Activated CD4-positive, alpha-beta T cell treated with anti-CD3 and anti-CD28 coated beads for 4 hours (primary cell): ENCODE measurements around the gene SP6.

ENCODE experiments used
- DNase-seq, 2 donors: peaks; one replicate each; pipeline ENCODE4 v3.0.0-alpha.2; 2020

Gene SP6

DNA sequence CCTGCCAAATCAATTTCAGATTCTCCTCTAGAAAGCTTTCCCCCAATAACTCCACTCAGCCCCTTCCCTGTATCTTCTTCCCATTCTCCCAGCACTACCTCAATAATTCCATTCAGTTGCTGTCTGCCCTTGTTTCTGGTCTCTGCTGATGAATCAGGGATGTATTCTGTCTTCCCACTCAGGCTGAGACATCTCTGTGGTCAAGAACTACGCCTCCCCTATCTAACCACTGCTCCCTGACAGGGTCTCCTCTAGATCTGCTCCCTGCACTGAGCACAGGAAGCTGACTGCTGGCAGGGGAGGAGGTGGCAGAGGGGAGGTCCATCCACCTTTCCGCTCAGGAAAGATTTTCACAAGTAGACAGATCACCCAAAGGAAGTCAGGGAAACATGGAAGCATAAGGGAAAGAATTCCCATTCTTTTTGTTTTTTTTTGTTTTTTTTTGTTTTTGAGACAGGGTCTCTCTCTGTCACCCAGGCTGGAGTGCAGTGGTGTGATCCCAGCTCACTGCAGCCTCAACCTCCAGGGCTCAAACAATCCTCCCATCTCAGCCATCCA lies 28.1 kb upstream of the SP6 start:
- no peak for DNase-seq

DNA sequence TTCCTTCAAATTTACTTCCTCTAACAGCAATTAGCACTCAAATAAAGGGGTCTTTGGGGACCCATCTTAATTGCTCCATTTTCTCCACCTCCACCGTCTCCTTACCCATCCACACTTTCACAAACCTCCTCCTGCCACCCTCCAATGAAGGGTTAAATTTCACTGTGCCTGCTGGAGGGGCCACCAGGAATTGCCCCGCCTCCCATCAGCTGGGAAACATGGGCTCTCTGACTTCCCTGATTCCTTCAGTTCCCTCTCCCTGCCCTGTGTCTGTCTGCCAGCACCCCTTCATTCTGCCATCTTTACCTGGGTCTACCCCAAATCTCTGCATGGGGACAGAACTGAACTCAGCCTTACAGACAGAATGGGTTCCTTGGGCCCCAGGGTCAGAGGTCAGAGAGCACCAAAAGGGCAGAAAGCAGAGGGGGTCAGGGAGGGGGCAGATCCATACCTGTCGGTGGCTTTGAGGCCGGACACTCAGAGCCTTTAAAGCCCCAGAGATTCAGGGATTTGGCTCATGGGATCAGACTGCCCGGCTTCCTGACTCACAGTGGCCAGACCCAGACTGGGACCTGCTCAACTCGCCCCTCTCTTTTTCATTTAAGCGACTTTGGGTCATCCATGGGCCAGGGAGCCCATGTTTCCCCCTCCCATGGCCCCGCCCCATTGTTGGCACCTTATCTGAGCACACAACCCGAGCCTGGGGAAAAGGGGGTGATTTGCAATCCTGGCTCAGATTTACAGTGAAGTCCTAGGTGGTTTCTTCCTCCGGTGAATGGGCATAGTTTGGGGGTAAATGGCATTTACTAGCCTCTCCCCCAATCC lies 27.5 kb upstream of the SP6 start:
- DNase-seq, result no peak

DNA sequence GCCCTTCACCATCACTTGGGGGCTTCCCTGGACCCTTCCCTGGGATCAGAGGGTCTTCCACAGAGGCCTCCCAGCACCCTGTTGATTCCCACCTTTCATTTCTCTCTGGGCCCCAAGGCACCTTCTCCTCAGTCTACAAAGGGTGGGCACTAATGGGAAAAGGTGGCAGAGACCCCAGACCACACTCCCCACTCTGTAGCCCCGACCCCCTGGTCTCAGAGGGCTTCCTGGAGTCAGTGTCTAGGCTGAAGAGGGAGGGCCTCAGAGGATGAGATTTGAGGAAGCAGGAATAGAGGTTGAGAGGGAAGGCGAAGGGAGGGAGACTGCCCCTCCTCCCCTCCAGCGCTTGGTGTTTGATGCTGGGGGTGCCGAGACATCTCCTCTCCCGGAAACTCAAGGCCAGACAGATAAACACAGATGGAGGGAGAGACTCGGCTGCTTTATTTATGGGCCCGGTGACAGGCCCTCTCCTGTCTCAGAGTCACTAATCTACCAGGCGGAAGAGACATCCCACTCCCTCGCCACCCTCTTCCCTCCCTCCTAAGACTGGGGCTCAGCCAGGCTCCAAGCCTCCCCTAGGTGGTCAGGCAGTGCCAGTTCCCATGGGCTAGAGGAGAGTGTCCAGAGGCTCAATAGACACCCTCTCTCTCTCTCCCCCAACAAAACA lies 26.5 kb upstream of the SP6 start:
- no peak for DNase-seq

DNA sequence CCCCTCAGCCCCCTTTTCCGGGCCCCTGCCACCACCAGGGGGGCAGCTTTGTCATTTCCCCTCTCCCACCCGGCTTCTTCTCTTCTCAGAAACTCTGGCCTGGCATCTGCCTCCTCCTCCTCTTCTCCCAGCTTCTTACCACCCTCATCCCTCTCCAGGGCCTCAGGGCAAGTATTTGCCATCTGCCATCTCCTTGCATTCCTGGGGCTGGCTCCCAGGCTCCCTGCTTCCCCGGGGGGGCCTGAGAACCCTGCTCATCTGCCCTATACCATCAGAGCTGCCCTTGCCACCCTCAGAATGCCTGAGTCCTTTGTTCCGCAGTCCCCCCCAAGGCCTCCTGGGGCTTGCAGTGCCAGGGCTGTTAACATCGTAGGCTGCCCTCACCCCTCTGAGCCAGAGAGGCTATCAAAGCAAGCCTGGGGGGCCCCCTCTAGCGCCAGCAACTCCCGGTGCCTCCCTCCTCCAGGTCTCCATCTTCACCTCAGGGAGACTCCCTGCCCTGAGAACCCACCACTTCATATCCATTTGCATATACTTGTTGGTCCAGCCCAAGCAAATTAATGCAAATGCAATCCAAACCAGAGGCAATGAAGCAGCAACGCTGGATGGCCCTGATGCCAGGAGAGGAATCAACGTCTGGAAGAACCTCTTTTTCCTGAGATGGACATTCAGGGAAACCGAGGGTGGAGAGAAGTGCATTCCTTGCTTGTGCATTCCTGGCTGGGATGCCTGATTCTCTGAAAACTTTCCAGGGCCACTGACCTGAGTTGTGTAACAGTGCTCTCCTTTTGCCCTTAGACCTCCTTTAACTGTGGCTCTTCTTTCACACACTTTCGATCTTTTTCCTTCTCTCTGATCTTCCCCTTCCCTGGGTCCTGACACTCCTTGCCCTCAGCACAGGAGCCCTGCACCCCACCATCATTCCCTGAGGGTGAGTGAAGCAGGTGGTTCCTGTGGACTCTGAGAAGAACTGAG lies 24.3 kb upstream of the SP6 start:
- no peak for DNase-seq

DNA sequence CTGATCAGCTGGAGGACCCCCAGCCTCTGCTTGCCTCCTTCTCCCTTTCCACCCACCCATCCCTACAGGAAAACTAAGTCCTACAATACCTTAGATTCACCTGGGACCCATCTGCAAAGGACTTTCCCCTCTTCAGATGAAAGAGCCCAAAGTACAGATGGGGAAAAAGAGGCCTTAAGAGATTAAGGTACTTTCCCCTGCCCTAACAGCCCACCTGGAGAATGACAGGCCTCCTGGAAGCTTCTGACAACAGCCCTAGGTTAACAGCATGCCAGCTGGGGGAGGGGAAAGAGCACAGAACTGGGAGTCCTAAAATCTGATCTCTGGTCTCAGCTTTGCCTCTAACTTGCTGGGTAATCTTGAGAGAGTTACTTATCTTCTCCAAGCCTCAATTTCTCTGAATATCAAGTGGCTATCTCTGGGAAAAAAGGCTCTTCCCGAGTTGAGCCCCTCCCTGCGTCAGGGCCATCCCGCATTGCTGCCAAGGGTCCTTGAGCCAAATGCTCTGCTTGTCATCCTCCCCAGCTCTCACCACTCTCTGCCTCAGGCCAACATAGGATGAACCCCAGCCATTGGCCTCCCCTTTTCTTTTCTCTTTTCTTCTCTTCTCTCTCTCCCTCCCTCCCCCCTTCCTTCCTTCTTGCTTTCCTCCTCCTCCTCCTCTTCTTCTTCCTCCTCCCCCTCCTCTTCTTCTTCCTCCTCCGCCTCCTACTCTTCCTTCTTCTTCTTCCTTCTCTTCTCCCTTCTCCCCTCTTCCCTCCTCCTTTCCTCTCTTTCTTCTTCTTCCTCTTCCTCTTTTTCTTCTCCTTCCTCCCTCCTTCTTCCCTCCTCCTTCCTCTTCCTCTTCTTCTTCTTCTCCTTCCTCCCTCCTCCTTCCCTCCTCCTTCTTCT lies 22.5 kb upstream of the SP6 start:
- no peak for DNase-seq

DNA sequence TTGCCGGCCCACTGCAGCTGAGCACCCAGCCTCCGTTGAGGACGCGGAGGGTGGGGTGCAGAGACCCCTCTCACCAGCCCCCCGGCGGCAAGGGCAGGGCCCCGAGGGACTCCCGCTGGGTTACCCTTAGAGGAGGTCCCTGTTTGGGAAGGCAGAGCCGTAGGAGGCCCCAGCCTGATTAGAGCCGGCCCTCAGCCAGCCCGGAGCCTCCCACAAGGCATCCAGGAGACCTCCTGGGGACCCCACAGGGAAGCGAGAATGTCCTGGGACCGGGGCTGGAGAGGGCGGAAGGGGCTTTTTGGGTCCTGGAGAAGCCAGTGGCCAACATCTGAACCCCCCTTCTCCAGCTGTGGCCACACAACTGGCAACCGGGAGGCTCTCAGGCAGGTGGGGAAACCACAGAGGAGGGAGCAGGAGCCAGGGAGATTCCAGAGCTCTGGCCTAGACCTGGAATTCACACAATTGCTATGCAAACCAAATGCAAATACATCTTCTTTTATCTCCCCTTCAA lies 21.7 kb upstream of the SP6 start:
- DNase-seq, result no peak

DNA sequence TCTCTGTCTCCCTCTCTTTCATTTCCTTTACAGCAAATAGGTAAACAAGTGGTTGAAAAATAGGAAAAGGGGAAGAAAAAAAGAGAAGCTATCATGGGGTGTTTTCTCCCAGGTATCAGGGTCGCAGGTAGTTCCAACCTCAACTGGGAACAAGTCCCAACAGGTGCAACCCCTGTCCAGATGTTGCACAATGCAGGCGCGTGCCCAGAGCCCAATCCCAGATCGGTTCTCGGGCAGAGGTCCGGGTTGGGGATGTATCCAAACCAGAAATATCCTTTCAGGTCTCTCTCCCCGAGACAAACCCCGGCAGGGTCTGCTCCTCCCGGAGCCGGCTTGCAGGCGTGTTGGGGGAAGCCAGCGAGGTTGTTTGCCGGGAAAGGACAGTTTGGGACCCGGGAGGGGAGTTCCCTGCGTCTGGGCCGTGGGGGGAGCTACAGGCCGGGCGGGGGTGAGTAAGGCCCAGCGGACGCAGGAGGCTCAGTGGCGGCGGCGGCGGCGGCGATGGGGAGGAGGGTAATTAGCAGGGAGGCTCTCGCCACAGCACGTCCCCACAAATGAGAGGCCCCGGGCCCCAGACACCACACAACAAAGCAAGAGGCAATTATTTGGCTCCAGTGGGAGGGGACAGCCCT lies 21.2 kb upstream of the SP6 start:
- no peak for DNase-seq

DNA sequence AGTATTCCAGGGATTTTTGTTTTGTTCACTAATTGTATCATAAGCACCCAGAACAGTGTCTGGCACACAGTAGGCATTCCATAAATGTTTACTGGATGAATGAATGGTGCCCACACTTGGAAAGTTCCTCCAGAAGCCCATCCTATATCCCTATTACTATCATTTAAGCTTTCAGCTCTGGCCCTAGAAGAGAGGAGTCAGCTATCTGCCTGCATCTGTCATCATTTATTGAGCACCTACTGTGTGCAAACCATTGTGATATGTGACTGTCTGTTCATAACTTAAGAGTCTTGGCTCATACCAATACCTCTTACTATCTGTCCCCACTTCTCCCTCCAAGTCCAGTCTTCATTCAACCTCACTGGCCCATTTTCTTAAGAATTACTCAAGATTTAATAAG lies 20.1 kb upstream of the SP6 start:
- DNase-seq, result no peak

DNA sequence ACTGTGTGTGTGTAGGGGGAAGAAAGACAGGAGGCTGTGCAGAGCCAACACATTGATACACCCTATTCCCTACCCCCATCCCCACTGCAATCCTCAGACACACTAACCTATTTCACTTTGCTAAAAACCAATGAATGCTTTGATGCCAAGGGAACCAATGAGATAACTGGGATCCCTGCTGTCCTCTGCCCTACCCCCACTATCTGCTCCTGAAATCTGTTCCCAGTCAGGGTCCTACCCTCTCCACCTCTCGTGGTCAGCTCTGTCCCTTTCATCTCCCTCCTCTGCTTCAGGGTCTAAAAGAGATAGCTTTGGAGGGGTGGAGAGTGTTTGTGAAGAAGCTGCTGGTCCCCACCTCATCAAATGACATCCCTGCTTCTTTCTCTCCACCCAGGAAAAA lies 19.1 kb upstream of the SP6 start:
- DNase-seq, result no peak

DNA sequence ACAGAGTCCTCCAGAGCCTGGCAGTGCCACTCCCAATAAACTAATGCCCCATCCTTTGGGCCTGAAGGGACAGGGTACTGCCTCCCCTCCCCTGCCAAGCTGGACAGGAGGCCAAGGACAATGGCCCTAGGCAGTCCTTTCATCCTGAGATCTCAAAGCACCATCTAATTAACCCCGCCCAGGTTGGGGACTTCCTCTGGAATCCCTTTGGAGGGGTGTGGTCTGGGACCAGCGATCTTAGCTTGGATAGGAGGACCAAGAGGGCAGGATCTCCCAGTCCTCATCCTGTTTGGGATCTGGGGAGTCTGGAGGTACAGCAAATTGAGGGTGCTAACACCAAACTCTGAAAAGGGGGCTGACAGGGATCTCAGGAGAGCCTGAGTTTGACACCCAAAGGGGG lies 18.2 kb upstream of the SP6 start:
- DNase-seq, result no peak

DNA sequence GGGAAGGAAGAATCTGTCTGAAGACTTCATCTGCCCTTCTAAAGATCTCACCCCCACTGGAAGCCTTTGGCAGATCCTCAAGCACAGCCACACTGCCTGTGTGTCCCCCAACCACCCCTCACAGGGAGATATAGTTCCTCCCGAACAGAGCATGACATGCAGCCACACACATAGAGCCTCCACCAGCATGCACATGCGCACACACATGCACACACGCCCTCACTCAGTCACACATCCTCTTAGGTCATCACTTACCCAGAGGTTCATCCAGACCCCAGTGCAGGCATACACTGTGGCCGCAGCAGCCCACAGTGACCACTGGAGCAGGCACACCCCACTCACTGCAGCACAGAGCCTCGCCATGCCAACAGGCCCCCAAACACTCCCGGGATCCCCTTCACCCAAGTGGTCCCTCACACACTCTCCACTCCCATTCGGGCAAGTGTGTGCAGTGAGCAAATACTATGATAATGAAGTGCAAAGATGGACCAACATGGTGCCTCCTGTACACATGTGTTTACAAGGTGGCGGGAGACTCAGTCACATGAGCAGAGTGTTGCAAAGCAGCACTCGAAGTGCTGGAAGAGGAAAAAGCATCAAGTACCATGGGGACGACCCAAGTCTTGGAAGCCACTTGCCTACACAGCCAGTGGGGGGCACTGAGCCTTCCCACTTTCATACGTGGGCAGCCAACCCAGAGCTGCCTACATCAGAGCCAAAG lies 17.0 kb upstream of the SP6 start:
- no peak for DNase-seq

DNA sequence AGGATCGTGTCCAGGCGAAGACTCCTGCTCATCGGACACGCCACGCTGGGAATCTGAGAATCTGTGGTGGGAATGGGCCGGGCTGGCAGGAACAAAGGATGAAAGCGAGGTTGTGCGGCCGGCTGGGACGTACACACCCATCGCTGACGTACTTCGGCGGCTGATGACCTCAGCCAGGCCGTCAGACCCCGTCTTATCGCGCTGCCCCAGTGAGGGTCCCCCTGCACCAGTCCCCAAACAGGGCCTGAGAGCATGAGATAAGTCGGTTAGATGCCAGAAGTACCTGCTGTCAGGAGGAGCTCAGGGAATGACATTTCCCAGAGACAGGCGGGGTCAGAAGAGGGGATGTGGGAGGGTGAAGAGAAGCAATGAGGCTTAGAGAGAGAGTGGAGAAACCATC lies 16.0 kb upstream of the SP6 start:
- DNase-seq, result no peak

DNA sequence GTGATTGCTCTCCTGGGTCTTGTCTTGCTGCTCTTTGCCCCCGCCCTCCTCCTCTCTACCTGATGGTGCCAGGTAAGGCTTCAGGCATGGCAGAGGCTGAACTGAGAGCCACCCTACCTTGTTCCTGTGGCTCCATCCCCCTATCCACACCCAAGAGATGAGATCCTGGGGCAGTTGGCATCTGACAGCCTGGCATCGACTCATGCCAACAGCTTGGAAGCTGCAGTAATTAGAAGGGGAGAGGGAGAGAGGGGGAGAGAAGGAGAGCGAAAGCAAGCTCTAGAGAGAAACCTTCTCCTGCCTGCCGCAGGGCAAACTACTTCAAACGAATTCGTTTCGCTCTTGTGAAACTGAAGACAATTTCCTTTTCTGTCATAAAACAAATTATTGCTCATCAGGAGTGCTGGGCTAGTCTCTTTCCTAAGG lies 13.8 kb upstream of the SP6 start:
- DNase-seq, result no peak

DNA sequence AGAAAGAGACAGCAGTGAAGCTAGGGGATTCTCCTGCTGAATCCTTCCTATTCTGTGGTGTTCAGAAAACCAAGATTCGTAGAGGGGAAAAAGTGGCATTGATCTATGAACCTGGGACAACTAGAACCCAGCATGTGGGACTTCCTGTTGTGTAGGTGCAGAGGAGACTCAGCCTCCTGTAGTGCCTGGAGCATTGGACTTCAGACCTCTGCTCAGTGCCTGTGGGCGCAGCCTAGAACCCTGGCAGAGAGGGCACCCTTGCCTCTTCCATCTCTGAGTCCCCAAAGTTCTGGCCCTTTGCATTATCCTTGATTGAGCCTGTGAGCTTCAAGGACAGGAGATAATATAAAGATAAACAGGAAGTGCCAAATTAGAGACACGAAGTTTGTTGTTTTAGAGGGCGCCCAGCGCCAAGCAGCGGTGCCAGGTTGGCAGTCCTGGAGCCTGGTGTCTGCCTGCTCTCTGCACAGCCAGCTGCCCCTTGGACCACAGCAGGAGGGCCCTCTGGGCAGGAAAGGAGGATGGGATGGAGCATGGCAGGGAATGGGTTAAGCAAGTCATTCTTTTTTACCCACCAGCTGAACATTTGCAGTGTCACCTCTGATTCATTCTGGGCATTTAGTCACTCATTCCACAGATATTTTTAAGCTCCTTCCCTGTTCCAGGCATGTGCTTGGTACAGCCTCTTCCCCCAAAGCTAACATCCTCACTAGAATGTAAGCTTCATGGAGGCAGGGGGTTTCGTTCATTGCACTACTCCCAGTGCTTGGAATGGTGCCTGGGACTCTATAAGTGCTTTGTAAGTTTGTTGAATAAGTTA lies 11.9 kb upstream of the SP6 start:
- DNase-seq, result no peak

DNA sequence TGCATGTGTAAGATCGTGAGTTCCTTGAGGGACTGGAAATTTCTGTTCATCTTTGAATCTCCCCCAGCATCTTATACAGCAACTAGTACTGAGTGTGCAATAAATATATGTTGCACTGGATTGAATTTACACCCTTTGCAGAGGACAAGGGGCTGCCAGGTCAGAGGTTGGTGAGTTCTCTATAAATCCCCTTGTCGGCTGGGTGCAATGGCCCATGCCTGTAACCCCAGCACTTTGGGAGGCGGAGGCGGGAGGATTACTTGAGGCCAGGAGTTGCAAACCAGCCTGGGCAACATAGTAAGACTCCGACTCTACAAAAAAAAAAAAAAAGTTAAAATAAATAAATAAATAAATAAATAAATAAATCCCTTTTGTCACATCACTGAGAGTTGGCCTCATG lies 9.4 kb upstream of the SP6 start:
- DNase-seq, result no peak

DNA sequence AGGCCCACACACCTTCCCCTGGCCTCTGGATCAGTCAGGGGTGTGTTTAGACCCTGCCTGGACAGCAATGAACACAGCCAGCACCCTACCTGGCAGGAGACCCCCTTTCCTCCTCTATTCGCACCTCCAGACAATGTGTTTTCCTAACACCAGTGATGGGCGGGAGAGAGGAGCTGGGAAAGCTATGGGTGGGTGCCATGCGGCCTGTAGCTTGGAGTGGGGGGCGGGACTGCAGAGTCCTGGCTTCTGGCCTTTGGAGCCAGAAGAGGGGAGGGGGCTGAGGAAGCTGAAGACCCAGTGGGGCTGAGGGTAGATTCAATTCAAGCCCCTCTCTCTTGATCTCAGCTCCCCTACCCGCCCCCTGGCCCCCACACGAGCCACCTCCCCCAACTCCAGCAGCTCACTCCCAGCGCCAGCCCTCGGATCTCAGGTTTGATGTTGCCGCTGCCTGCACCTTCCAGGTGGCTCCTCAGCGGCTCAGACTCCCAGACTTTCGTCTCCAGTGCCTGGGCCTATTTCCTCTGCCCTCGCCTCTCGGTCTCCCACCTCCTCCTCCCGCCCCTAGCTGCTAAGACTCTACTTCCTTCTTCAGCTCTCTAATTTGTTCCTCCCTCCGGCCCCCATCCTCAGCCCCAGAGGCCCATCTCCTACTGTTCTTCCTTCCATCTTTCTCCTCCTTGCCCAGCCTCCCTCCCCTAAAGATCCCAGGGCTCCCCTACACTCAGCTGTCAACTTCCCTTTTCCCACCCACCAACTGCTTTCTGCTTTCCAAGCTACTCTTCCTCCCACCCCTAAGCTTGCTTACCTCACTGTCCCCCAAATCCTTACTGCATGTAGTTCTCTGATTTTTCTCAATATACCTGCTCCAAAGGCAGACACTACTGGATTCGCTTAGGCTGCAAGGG lies 6.8 kb upstream of the SP6 start:
- DNase-seq, result no peak

DNA sequence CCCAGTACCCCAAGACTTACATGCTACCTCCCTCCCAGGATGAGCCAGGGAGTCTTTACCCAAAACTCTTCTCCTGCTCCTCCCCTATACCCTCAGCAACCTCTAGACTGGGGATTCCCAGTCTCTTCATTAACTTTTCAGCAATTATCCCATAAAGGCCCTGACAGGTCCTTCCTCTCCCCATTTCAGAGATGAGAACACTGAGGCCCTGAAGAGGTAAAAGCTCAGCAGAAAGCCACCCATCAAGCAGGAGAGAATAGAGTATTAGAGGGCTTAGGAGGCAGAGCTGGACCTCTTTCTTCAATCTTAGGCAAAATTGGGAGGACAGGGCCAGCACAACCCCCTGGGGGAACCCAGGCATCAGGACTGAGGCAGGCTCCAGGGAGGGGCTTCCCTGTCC lies 5.9 kb upstream of the SP6 start:
- no peak for DNase-seq

DNA sequence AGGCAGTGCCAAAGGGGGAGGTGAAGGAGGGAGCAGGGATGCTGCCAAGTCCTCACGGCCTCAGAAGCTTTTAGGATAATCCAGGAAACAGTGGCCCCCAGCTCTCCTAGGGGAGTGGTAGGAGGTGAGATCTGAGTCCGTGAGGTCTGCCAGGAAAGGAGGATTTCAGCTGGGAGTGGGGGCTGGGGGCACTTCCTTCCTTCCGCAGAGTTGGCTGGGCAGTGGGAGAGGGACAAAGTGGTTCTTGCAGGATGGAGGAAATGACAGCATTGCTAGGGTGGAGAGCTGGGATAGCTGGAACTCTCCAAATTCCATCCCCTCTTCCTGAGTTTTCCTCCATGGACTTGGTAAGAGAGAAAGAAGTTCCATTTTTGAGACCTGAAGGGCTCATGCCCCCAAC lies 4.8 kb upstream of the SP6 start:
- no peak for DNase-seq

DNA sequence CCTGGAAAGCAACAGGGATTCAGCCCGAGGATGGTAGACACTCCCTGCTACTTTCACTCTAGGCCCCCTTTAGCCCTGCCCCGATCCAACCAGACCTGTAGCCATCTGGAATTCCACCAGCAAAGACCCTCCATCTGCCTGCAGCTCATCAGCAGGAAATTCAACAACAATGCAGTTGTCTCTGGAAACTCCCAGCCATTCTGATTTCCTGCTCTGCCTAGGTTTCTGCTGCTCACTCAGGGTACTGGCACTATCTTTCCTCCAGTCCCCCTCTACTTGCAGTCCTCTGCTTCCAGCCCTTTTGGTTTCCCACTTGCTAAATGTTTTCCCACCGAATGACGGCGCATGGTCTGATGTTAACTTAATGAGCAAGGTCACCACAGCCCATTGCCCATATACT lies 2.7 kb upstream of the SP6 start:
- DNase-seq, result no peak
